Mammary epithelial cell (primary cell): ENCODE measurements around the gene SLC38A8.

Experiments
- CTCF ChIP-seq, 2 donors: IDR thresholded peaks in 1 of 2; conservative IDR thresholded peaks in 1 of 2; 2 replicates each; pipeline ENCODE4 v1.5.1; 2011 to 2012; ENCODE audit warnings: inconsistent platforms in 2 of 2, low read length in 2 of 2, mild to moderate bottlenecking in 2 of 2, control low read depth in 1 of 2, low read depth in 1 of 2; ENCODE audit not compliant: insufficient read depth in 1 of 2; ENCODE audit errors: extremely low read depth in 1 of 2
- EZH2 ChIP-seq: IDR thresholded peaks from 2 replicates; pipeline ENCODE4 v1.6.1; 2012; ENCODE audit warnings: low read length, inconsistent platforms, borderline replicate concordance

DNA sequence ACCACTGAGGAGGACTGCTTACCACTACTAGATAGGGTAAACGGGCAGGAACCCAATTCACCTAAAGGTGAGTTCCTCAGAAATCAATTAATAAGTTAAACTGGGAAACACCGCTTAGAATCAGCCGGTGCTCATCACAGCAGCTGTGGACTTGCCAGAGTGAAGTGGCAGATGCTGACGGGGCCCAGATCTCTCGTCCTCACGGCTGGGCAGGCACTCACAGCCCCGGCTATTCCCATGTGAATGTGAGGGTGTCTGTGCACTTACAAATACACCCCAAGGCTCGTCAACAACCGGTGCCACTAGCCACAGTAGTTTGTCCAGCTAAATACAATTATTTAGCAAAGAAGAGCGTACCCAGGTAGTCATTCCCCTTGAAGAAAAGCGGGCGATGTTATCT lies 44.4 kb upstream of the SLC38A8 start:
- TF ChIP-seq CTCF (conservative IDR thresholded peaks at IDR 0.05 in 1 of 2, IDR thresholded peaks at IDR 0.05 in 1 of 2; ENCODE audit: extremely low read depth in 1 of 2, insufficient read depth in 1 of 2, low read depth in 1 of 2, low read length in 2 of 2) (no peak), EZH2 (no peak)
